Smooth muscle cell (in vitro differentiated cells): Measurements from ENCODE around the gene TPX2. TPM values are rescaled to one million over a fixed set of nuclear protein-coding genes. Genes with fewer than 3 reads are reported as not detected.

Experiments used
- DNase-seq: peaks from one replicate; lab custom pipeline; 2025; ENCODE audit not compliant: unreplicated experiment; lab: John Stamatoyannopoulos, UW
- H2AFZ ChIP-seq: fragments of 200-600 bp; sonication (generic); 2 replicates; pipeline ENCODE4 v1.6.0; 2016; ENCODE audit warnings: antibody characterized with exemption, low read depth, mild to moderate bottlenecking
- H3F3A ChIP-seq: fragments of 200-600 bp; sonication (generic); 2 replicates; pipeline ENCODE4 v1.6.0; 2017; ENCODE audit warnings: antibody characterized with exemption, low read depth
- H3K27ac ChIP-seq: fragments of 200-600 bp; sonication (generic); 2 replicates; pipeline ENCODE4 v1.5.1; 2016; ENCODE audit warnings: low read depth, mild to moderate bottlenecking
- H3K27me3 ChIP-seq: fragments of 200-600 bp; sonication (generic); 2 replicates; pipeline ENCODE4 v1.6.1; 2016; ENCODE audit warnings: low read depth, mild to moderate bottlenecking
- H3K36me3 ChIP-seq: fragments of 200-600 bp; sonication (generic); 2 replicates; pipeline ENCODE4 v1.5.1; 2016; ENCODE audit warnings: low read depth
- H3K4me1 ChIP-seq: fragments of 200-600 bp; sonication (generic); 2 replicates; pipeline ENCODE4 v1.5.1; 2016; ENCODE audit warnings: low read depth
- H3K4me2 ChIP-seq: fragments of 200-600 bp; sonication (generic); 2 replicates; pipeline ENCODE4 v1.6.0; 2016; ENCODE audit warnings: mild to moderate bottlenecking
- H3K4me3 ChIP-seq: fragments of 200-600 bp; sonication (generic); 2 replicates; pipeline ENCODE4 v1.5.1; 2016; ENCODE audit warnings: mild to moderate bottlenecking
- H3K79me2 ChIP-seq: fragments of 200-600 bp; sonication (generic); 2 replicates; pipeline ENCODE4 v1.6.0; 2016; ENCODE audit warnings: low read depth, mild to moderate bottlenecking
- H3K9ac ChIP-seq: fragments of 200-600 bp; sonication (generic); 2 replicates; pipeline ENCODE4 v1.6.0; 2016; ENCODE audit warnings: low read depth
- H3K9me3 ChIP-seq: fragments of 200-600 bp; sonication (generic); replicated peaks from 2 replicates; pipeline ENCODE4 v1.5.1; 2016; ENCODE audit warnings: low read depth
- H4K20me1 ChIP-seq: fragments of 200-600 bp; sonication (generic); 2 replicates; pipeline ENCODE4 v1.6.0; 2016; ENCODE audit warnings: low read depth
- CTCF ChIP-seq: fragments of 200-600 bp; sonication (generic); IDR thresholded peaks from 2 replicates; pipeline ENCODE4 v1.5.1; 2017; ENCODE audit warnings: borderline replicate concordance, mild to moderate bottlenecking, antibody characterized with exemption; ENCODE audit not compliant: insufficient read depth, poor library complexity, severe bottlenecking
- WGBS: methylation state at CpG from one replicate; pipeline ENCODE4 v1.1.7; 2016; ENCODE audit warnings: low lambda C conversion rate; 5-methylcytosine and 5-hydroxymethylcytosine counted together
- polyA plus RNA-seq: library from polyadenylated mRNA; unstranded; fragments of >200 nt; fragmentation: Nextera tagmentation; extraction: Ambion mirVana; gene quantifications from 2 replicates; pipeline ENCODE4 v1.2.1, GENCODE V29; 2016
- total RNA-seq: library from RNA; depleted of rRNA; stranded (reverse); fragments of >200 nt; gene quantifications from 2 replicates; pipeline ENCODE4 v1.2.3, GENCODE V29; 2014

Gene TPX2
- total and polyA plus RNA-seq, 2 experiments from 2014 or later, result 21.7 to 24.5 TPM

- no peak for TF ChIP-seq CTCF
- peaks cover 34% of the 10 kb centered on the region for H3K4me1 ChIP-seq
- no peaks in the 10 kb centered on the region for H3K27me3 ChIP-seq
These were observed 19.2 kb upstream of the TPX2 start for GRCh38 chr20:31719644-31720485.

GRCh38 chr20:31720486-31721407 is 18.3 kb upstream of the TPX2 start:
- Histone ChIP-seq H4K20me1 (no peaks in the 10 kb centered on the region), H3K9ac (no peak overlapping the region), H3F3A (no peaks in the 10 kb centered on the region), H3K36me3 (no peaks in the 10 kb centered on the region), H3K4me2 (peak overlapping the region; percentile 82), H3K79me2 (peaks cover 58% of the 10 kb centered on the region), H3K4me3 (peak overlapping the region; percentile 58), H2AFZ (no peak overlapping the region), H3K4me1 (peaks cover 34% of the 10 kb centered on the region), H3K27me3 (no peaks in the 10 kb centered on the region), H3K27ac (peak overlapping the region; percentile 69), H3K9me3 (no peaks in the 10 kb centered on the region)
- 45% methylated on average over 7 of the region's 7 CpGs for WGBS
- TF ChIP-seq CTCF, result no peak
- no peak for DNase-seq

More at GRCh38 chr20:31719644-31720485, 19.2 kb upstream of the TPX2 start:
- peak overlapping the region; percentile 82 for H3K4me2 ChIP-seq
- H3K27ac ChIP-seq, result peak overlapping the region; percentile 69
- H4K20me1 ChIP-seq, result no peaks in the 10 kb centered on the region
- peak overlapping the region; percentile 7 for H3K9ac ChIP-seq
- H3K36me3 ChIP-seq, result no peaks in the 10 kb centered on the region
- peak overlapping the region; percentile 58 for H3K4me3 ChIP-seq
- H3K79me2 ChIP-seq, result peaks cover 67% of the 10 kb centered on the region
- DNase-seq, result no peak
- H2AFZ ChIP-seq, result no peak overlapping the region
- no peaks in the 10 kb centered on the region for H3K9me3 ChIP-seq
- 57% methylated on average over 2 of the region's 2 CpGs for WGBS
- no peaks in the 10 kb centered on the region for H3F3A ChIP-seq

- no peaks in the 10 kb centered on the region for H3F3A ChIP-seq
- 63% methylated on average over 22 of the region's 22 CpGs for WGBS
- H3K79me2 ChIP-seq, result peaks cover 49% of the 10 kb centered on the region
- H3K4me1 ChIP-seq, result peaks cover 33% of the 10 kb centered on the region
- DNase-seq, result no peak
- H3K9ac ChIP-seq, result peak overlapping the region; percentile 89
- H3K27me3 ChIP-seq, result no peaks in the 10 kb centered on the region
- no peaks in the 10 kb centered on the region for H4K20me1 ChIP-seq
- H3K4me3 ChIP-seq, result peak overlapping the region; percentile 58
- TF ChIP-seq CTCF, result no peak
- H3K9me3 ChIP-seq, result no peaks in the 10 kb centered on the region
- peak overlapping the region; percentile 81 for H3K27ac ChIP-seq
- peak overlapping the region; percentile 73 for H2AFZ ChIP-seq
- H3K4me2 ChIP-seq, result peak overlapping the region; percentile 82
- H3K36me3 ChIP-seq, result no peaks in the 10 kb centered on the region
These were observed 17.5 kb upstream of the TPX2 start for GRCh38 chr20:31721408-31722256.
